HS-27A (cell line): ENCODE data around the gene ZFPL1.

ENCODE experiments used
- DNase-seq: peaks from one replicate; pipeline ENCODE4 v3.0.0-alpha.2; 2012; ENCODE audit warnings: low read depth, missing footprints

Gene ZFPL1

GRCh38 chr11:65095974-65096806, 12.2 kb downstream of the ZFPL1 start, which contains the start of gene VPS51:
VPS51 (plus strand) TSS chr11:65096214; CDS start chr11:65096251, 37 bp downstream.
- DNase-seq: peak; percentile 73

GRCh38 chr11:65096926-65097325, 12.9 kb downstream of the ZFPL1 start:
- no peak for DNase-seq

GRCh38 chr11:65100674-65101350, 16.8 kb downstream of the ZFPL1 start:
- DNase-seq: no peak

GRCh38 chr11:65102142-65103095, 18.4 kb downstream of the ZFPL1 start:
- DNase-seq: no peak

- DNase-seq: no peak
Measured at GRCh38 chr11:65103476-65103875, 19.5 kb downstream of the ZFPL1 start.

- DNase-seq: no peak
Measured at GRCh38 chr11:65104628-65105027, 20.6 kb downstream of the ZFPL1 start.

- no peak for DNase-seq
Measured at GRCh38 chr11:65107078-65107477, 23.1 kb downstream of the ZFPL1 start.

GRCh38 chr11:65107751-65108468, 23.9 kb downstream of the ZFPL1 start:
- no peak for DNase-seq

GRCh38 chr11:65108469-65109123, 24.6 kb downstream of the ZFPL1 start:
- DNase-seq: no peak

- no peak for DNase-seq
Measured at GRCh38 chr11:65109231-65110198, 25.5 kb downstream of the ZFPL1 start.

- DNase-seq: no peak
Measured at GRCh38 chr11:65110354-65110861, 26.4 kb downstream of the ZFPL1 start.

- no peak for DNase-seq
Measured at GRCh38 chr11:65111159-65111743, 27.2 kb downstream of the ZFPL1 start.

GRCh38 chr11:65111744-65112545, 27.9 kb downstream of the ZFPL1 start, which contains the start of gene TM7SF2:
TM7SF2 (plus strand) TSS chr11:65111872; CDS start chr11:65112016, 144 bp downstream.
- DNase-seq: no peak

GRCh38 chr11:65112546-65113360, 28.7 kb downstream of the ZFPL1 start:
- no peak for DNase-seq

GRCh38 chr11:65113361-65113756, 29.3 kb downstream of the ZFPL1 start:
- DNase-seq: no peak

GRCh38 chr11:65113839-65114238, 29.8 kb downstream of the ZFPL1 start:
- no peak for DNase-seq

- DNase-seq: no peak
Measured at GRCh38 chr11:65114538-65115171, 30.6 kb downstream of the ZFPL1 start.
